Sigmoid colon (tissue), 4 donors: ENCODE results near the gene CERS5.
A peak's percentile ranks its signal among the peaks of the same experiment; 100 is the strongest.

Source experiments
- CTCF ChIP-seq, 4 experiments: fragments of 450-650 bp in 3 of 4; fragments of 200-600 bp in 1 of 4; IDR thresholded peaks; one replicate each; pipeline ENCODE4 v1.5.1; 2016 to 2019; ENCODE audit warnings: antibody characterized with exemption in 4 of 4, mild to moderate bottlenecking in 3 of 4, moderate library complexity in 2 of 4
- POLR2A ChIP-seq, 2 donors: fragments of 450-650 bp; IDR thresholded peaks; one replicate each; pipeline ENCODE4 v1.6.1; 2016; ENCODE audit warnings: antibody characterized with exemption in 2 of 2, mild to moderate bottlenecking in 2 of 2, moderate library complexity in 2 of 2
- POLR2AphosphoS5 ChIP-seq, 4 donors: sonication (generic); formaldehyde crosslinking; IDR thresholded peaks; one replicate each; pipeline ENCODE4 v1.6.1; 2017; ENCODE audit warnings: antibody characterized with exemption in 4 of 4

- TF ChIP-seq CTCF (IDR thresholded peaks at IDR 0.05): peak in 2 of 4 experiments; percentile 3 to 4
- no peak for TF ChIP-seq POLR2A (IDR thresholded peaks at IDR 0.05)
- no peak for TF ChIP-seq POLR2AphosphoS5 (IDR thresholded peaks at IDR 0.05)
These were observed 8.5 kb upstream of the CERS5 start for GRCh38 chr12:50175716-50176026.
